H1 (cell line): ENCODE data around the gene CD79A. TPM values are rescaled to one million over a fixed set of nuclear protein-coding genes. Genes with fewer than 3 reads are reported as not detected.

Source experiments
- JUND ChIP-seq: IDR thresholded peaks from 2 replicates; pipeline ENCODE4 v1.6.1; 2011; ENCODE audit warnings: mild to moderate bottlenecking, improper control_type of control experiment, low read length
- polyA plus RNA-seq, 7 experiments: library from polyadenylated mRNA; depleted of rRNA in 3 of 7; stranded (reverse) in 5 of 7; unstranded in 2 of 7; fragments of >200 nt in 5 of 7; fragments of 200-250 nt in 2 of 7; gene quantifications; 1 replicate in 5 of 7; 2 replicates in 1 of 7; 4 replicates in 1 of 7; pipeline versions ENCODE4 v1.2.1 to v1.2.3, GENCODE V29; 2011 to 2013; ENCODE audit warnings: missing spikeins in 2 of 7, mixed read lengths in 2 of 7
- total RNA-seq: library from RNA; stranded (reverse); fragmentation: NEBNext Ultra II Directional; extraction: Animal tissue kit (Norgen Biotek cat#: 25700); gene quantifications from 2 replicates; pipeline ENCODE4 v1.2.1, GENCODE V29; 2021

CD79A gene
- total and polyA plus RNA-seq, 2 of the 8 experiments (the other 6 are each of a cell fraction or from before 2014, with no cell fraction given): 0.54 to 0.77 TPM

GRCh38 chr19:41876847-41877832 is at the start of gene CD79A (continued):
- no peak for TF ChIP-seq JUND
